ENCODE results near the gene SOWAHC. TPM values are rescaled to one million over a fixed set of nuclear protein-coding genes. Genes with fewer than 3 reads are reported as not detected.

SOWAHC gene
- total RNA-seq, 1 donor: 10.8 TPM

GRCh38 chr2:109604597-109604996 is 9.6 kb upstream of the SOWAHC start:
- DNase-seq (ENCODE audit: low read depth): peak; percentile 49
- no peak for TF ChIP-seq CTCF (IDR thresholded peaks at IDR 0.05; ENCODE audit: insufficient read depth, low read depth, low read length)
- no peak overlapping the region for H3K4me3 ChIP-seq (ENCODE audit: low read depth, low read length)

- H3K4me3 ChIP-seq (ENCODE audit: low read depth, low read length): no peak overlapping the region
- no peak for TF ChIP-seq CTCF (IDR thresholded peaks at IDR 0.05; ENCODE audit: insufficient read depth, low read depth, low read length)
- no peak for DNase-seq (ENCODE audit: low read depth)
These were observed 6.4 kb upstream of the SOWAHC start for GRCh38 chr2:109607766-109608165.

GRCh38 chr2:109609352-109610024 is 4.7 kb upstream of the SOWAHC start:
- peak; percentile 59 for DNase-seq (ENCODE audit: low read depth)
- no peak for TF ChIP-seq CTCF (IDR thresholded peaks at IDR 0.05; ENCODE audit: insufficient read depth, low read depth, low read length)
- H3K4me3 ChIP-seq (ENCODE audit: low read depth, low read length): peak overlapping the region; percentile 46

GRCh38 chr2:109611467-109612095 is 2.6 kb upstream of the SOWAHC start:
- H3K4me3 ChIP-seq (ENCODE audit: low read depth, low read length): peak overlapping the region; percentile 93
- no peak for TF ChIP-seq CTCF (IDR thresholded peaks at IDR 0.05; ENCODE audit: insufficient read depth, low read depth, low read length)
- DNase-seq (ENCODE audit: low read depth): peak; percentile 88

- peak overlapping the region; percentile 93 for H3K4me3 ChIP-seq (ENCODE audit: low read depth, low read length)
- peak; percentile 74 for DNase-seq (ENCODE audit: low read depth)
- no peak for TF ChIP-seq CTCF (IDR thresholded peaks at IDR 0.05; ENCODE audit: insufficient read depth, low read depth, low read length)
These were observed 863 bp upstream of the SOWAHC start for GRCh38 chr2:109613081-109613921.

- no peak for DNase-seq (ENCODE audit: low read depth)
- peak overlapping the region; percentile 93 for H3K4me3 ChIP-seq (ENCODE audit: low read depth, low read length)
- TF ChIP-seq CTCF (IDR thresholded peaks at IDR 0.05; ENCODE audit: insufficient read depth, low read depth, low read length): no peak
These were observed 812 bp downstream of the SOWAHC start for GRCh38 chr2:109614715-109615636.

Data from fibroblast of villous mesenchyme (primary cell).